ENCODE data around the gene CCDC148.
"Not testable (repeated sequence)": the region's sequence is repeated elsewhere in the genome, so short reads cannot be mapped to it uniquely, and the experiment has no call there.

- not testable (repeated sequence) for TF ChIP-seq CTCF (conservative IDR thresholded peaks at IDR 0.05; ENCODE audit: low read depth, low read length); EZH2phosphoT487 (IDR thresholded peaks at IDR 0.05; ENCODE audit: borderline replicate concordance, low read length); EZH2 (IDR thresholded peaks at IDR 0.05; ENCODE audit: low read length, unreplicated experiment)
Measured at GRCh38 chr2:158439062-158439461, 17.5 kb downstream of the CCDC148 start.

All from PC-3 (cell line).